GM12878 (cell line): Measurements from ENCODE around the gene HLX.

Experiments
- ATF2 ChIP-seq: IDR thresholded peaks from 2 replicates; pipeline ENCODE4 v1.6.1; 2012; ENCODE audit warnings: low read length, inconsistent platforms
- CEBPZ ChIP-seq: fragments of 150-350 bp; IDR thresholded peaks from 2 replicates; pipeline ENCODE4 v1.6.1; 2016; ENCODE audit warnings: low read depth, low read length
- CHD1 ChIP-seq: IDR thresholded peaks from 2 replicates; pipeline ENCODE4 v1.6.1; 2012; ENCODE audit warnings: low read depth, low read length, improper control_type of control experiment
- EGR1 ChIP-seq, 2 experiments: IDR thresholded peaks; 1 replicate in 1 of 2; 2 replicates in 1 of 2; pipeline ENCODE4 v1.6.1; 2011 to 2012; ENCODE audit warnings: low read depth in 2 of 2, low read length in 2 of 2, borderline replicate concordance in 1 of 2, mild to moderate bottlenecking in 1 of 2, moderate library complexity in 1 of 2
- EP300 ChIP-seq, 2 experiments: fragments of 150-350 bp in 1 of 2; IDR thresholded peaks; 2 replicates each; pipeline ENCODE4 v1.6.1; 2011 to 2012; ENCODE audit warnings: low read depth in 2 of 2, low read length in 2 of 2, borderline replicate concordance in 1 of 2, improper control_type of control experiment in 1 of 2, inconsistent platforms in 1 of 2; ENCODE audit not compliant: control insufficient read depth in 1 of 2
- ETV6 ChIP-seq, 2 experiments: fragments of 450-650 bp in 1 of 2; IDR thresholded peaks in 1 of 2; conservative IDR thresholded peaks in 1 of 2; 2 replicates each; pipeline ENCODE4 v1.6.1; 2014; ENCODE audit warnings: antibody characterized with exemption in 1 of 2, borderline replicate concordance in 1 of 2, low read depth in 1 of 2, mild to moderate bottlenecking in 1 of 2, moderate library complexity in 1 of 2
- HDAC6 ChIP-seq: fragments of 200-600 bp; sonication (generic); IDR thresholded peaks from one replicate; pipeline ENCODE4 v1.8.0; 2017; ENCODE audit warnings: antibody characterized with exemption; ENCODE audit not compliant: unreplicated experiment
- MEF2A ChIP-seq: IDR thresholded peaks from 2 replicates; pipeline ENCODE4 v1.6.1; 2011; ENCODE audit warnings: low read depth, mild to moderate bottlenecking, low read length, moderate library complexity; ENCODE audit not compliant: insufficient read depth
- POLR2A ChIP-seq: IDR thresholded peaks from 2 replicates; pipeline ENCODE4 v1.6.1; 2011; ENCODE audit warnings: low read depth, mild to moderate bottlenecking, low read length
- SP1 ChIP-seq: IDR thresholded peaks from one replicate; pipeline ENCODE4 v1.6.1; 2011; ENCODE audit warnings: low read depth, low read length
- SRF ChIP-seq, 2 experiments: IDR thresholded peaks; 2 replicates each; pipeline ENCODE4 v1.6.1; 2011; ENCODE audit warnings: low read depth in 2 of 2, low read length in 2 of 2, mild to moderate bottlenecking in 1 of 2, moderate library complexity in 1 of 2
- ZBTB11 ChIP-seq: fragments of 450-650 bp; formaldehyde crosslinking; IDR thresholded peaks from 2 replicates; pipeline ENCODE4 v1.5.0; 2022; ENCODE audit warnings: mild to moderate bottlenecking, missing genetic modification characterization

- TF ChIP-seq EP300 (IDR thresholded peaks at IDR 0.05; ENCODE audit: borderline replicate concordance in 1 of 2, control insufficient read depth in 1 of 2, low read depth in 2 of 2, low read length in 2 of 2) (no peak), ZBTB11 (no peak), MEF2A (no peak), HDAC6 (no peak), CEBPZ (no peak), EGR1 (IDR thresholded peaks at IDR 0.05; ENCODE audit: borderline replicate concordance in 1 of 2, low read depth in 2 of 2, low read length in 2 of 2) (no peak), SP1 (no peak), CHD1 (no peak), SRF (IDR thresholded peaks at IDR 0.05; ENCODE audit: low read depth in 2 of 2, low read length in 2 of 2) (no peak), POLR2A (no peak), ETV6 (conservative IDR thresholded peaks at IDR 0.05 in 1 of 2, IDR thresholded peaks at IDR 0.05 in 1 of 2; ENCODE audit: borderline replicate concordance in 1 of 2, low read depth in 1 of 2) (no peak), ATF2 (no peak)
These were observed 16.8 kb downstream of the HLX start for GRCh38 chr1:220896092-220896491.
